OCI-LY3 (cell line): ENCODE measurements around the gene ASTN1.

Experiments used
- CTCF ChIP-seq: fragments of 200-600, 300-600 bp; sonication (generic); IDR thresholded peaks from 2 replicates; pipeline ENCODE4 v1.5.1; 2014; ENCODE audit warnings: antibody characterized with exemption, low read length, low read depth
- EZH2phosphoT487 ChIP-seq: fragments of 200-600 bp; shearing (Covaris generic); IDR thresholded peaks from 2 replicates; pipeline ENCODE4 v1.6.1; 2018; ENCODE audit warnings: antibody characterized with exemption, mixed run types, low read depth

- TF ChIP-seq CTCF (no peak), EZH2phosphoT487 (no peak)
These were observed 130.9 kb downstream of the ASTN1 start for GRCh38 chr1:177033628-177034027.
